Activated CD8-positive, alpha-beta memory T cell treated with anti-CD3 and anti-CD28 coated beads for 48 hours (primary cell): ENCODE data around the gene SEH1L.
"Not testable (repeated sequence)": the region's sequence is repeated elsewhere in the genome, so short reads cannot be mapped to it uniquely, and the experiment has no call there.

Source experiments
- DNase-seq, 3 experiments: peaks; one replicate each; pipeline ENCODE4 v3.0.0-alpha.2; 2020; ENCODE audit warnings: low read depth in 2 of 3, low spot score in 2 of 3

The SEH1L gene

DNA sequence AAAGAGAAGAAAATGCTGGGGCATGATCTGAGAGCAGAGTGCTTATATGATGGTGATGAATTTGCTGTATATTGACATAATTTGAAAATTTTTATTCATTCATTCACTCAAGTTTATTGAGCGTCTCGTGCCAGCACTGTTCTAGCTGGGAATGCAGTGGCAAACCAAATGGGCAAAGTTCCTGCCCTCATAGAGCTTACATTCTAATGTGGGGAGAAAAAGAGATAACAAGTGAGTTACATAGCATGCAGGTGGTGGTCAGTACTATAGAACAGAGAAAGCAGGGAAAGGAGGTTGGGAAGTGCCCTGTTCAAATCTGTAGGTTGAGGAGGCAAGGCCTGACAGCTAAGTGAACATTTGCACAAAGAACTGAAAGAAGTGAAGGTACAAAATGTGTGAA, 47.6 kb downstream of the SEH1L start:
- DNase-seq, result no peak

DNA sequence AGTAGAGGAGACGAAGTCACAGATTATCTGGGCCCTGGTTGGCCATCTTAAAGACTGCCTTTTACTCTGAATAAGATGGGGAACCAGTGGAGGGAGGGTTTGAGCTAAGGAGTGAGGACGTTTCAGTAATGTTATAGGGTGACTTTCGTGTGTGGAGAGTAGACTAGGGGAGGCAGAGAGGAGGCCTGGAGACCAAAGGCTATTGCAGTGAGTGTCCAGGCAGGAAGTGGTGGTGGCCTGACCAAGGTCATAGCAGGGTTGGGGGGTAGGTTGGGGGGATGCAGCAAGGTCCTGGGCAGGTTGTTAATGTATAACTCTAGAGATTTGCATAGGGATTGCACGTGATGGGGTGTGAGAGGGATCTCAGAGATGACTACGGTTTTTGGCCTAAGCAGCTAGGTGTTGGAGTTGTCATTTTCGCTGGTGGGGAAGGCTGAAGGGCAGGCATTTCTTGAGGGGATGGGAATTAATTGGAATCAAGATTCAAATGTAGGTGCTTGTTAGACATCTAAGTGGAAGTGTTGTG, 48.2 kb downstream of the SEH1L start:
- DNase-seq, result no peak

DNA sequence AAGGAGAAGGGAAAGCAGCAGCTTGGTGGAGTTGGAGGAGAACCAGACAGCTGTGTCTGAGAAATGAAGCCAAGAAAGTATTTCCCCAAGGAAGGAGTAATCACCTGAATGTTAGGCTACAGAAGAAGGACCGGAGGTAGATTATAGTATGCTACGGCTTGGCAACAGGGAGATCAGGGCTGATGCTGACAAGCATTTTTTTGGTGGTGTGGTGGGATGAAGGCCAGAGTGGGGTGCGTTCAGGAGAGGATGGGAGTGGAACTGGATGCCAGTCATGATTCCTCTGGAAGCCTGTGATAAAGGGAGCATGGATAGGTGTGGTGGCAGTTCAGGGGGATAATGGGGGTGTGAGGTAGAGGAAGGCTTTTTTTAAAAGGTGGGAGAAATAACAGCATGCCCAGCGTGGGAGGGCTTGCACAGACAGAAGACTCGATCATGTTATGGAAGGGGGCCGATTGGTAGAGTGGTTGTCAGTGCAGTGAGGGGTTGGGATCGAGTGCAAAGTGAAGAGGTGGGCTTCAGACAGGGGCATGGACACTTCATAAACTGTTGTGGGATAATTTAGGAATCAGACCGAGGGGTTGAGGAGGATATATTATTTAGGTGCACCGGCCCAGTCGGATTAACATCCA, 49.0 kb downstream of the SEH1L start:
- DNase-seq, result no peak

DNA sequence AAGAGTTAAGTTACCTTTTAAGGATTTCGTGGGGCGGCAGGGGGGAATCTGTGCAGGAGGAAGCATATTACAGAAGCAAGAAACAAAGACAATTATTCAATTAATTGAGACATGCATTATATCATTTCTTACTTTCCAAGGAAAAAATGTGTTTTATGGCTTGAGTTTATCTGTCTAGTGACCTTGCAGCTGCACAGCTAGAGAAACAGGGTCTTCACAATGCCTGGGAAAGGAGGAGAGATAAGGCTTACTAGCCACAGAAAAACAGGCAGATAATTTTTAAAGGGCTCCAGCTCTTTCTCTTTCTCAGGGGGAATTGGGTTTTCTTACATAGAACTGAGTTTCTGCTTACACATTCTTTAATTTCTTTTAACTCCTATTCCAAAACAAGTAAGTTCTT, 49.5 kb downstream of the SEH1L start:
- DNase-seq, result not testable (repeated sequence)

DNA sequence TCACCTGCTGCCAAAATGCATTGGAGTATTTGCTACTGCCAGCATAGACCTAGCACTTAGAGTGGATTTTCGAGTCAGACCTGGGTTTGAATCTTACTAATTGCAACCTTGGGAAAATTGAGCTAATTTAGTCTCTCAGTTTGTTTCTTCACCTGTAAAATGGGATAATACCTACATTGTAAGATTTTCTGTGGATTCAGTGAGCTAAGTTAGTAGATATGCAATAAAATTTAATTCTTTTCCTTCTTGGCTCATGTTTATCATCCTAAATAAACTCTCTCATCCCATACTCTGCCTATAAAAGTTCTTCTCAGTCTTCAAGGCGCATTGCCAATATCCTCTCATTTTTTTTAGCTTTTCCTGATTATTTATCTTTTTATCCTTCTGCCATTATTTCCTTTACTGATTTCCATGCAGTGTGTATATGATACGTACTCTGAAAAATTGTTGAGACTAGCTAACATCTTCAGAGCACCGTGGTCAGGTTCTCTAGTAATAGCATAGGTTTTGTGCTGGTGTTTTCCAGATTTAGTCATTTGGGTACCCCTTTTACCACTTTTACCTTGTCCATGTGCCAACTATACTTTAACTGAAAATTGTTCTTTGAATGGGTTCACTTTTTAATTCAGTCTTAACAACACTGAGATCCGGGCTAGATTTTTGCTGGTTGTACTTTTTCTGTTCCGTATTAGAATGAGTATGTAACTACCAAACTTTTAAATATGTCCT, 50.7 kb downstream of the SEH1L start:
- DNase-seq, result no peak

DNA sequence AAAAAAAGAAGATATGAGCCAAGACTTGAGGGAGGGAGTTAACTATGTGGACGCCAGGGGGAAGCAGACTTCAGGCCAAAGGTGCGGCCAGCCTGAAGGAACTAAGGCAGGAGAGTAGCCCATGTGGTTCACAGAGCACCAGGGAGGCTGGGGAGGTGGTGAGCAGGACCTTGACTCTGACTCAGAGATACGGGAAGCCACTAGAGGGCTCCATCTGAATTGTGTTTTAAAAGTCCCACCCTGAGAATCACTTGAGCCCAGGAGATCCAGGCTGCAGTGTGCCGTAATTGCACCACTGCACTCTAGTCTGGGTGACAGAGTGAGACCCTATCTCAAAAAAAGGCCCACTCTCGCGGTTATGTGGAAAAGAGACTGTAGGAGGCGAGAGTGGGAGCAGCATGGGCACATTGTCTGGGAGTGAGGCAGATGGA, 55.7 kb downstream of the SEH1L start:
- no peak for DNase-seq

DNA sequence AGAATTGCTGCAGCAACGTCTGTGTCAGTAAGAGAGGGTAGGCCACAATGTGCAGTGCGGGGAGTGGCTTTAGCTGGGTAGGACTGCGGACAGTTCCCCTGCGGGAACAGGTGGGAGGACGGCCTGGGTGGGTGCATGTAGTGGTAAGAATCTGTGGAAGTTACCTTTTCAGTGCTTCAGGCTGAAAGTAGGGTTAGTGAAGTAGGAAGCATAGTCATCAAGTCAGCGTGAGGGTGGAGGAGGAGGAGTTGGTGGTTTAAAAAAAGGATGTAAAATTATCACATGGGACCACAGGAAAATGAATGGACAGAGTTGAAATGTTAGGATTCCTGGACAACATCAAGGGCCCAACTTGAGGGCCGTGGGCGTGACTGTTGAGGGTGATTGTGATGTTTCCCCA, 56.6 kb downstream of the SEH1L start:
- DNase-seq, result no peak

DNA sequence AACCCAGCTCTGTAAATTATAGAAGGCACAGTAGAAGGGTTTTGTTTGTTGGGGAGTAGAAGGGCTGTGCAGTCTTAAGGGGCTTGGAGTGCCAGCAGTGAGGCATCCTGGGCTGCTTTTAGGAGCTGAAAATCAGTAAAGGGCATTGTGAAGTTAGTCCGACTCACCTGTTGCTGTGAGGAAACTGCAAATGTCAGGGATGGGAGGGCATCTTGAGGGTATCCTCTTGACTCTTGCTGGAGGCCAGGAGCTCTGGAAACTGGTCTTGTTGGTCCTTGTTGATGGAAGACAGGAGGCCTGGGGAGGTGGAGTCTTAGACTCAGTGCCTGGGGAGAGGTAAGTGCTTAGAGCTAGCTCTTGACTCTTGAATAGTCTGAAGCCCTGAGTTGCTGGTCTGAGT, 57.5 kb downstream of the SEH1L start:
- DNase-seq, result no peak

DNA sequence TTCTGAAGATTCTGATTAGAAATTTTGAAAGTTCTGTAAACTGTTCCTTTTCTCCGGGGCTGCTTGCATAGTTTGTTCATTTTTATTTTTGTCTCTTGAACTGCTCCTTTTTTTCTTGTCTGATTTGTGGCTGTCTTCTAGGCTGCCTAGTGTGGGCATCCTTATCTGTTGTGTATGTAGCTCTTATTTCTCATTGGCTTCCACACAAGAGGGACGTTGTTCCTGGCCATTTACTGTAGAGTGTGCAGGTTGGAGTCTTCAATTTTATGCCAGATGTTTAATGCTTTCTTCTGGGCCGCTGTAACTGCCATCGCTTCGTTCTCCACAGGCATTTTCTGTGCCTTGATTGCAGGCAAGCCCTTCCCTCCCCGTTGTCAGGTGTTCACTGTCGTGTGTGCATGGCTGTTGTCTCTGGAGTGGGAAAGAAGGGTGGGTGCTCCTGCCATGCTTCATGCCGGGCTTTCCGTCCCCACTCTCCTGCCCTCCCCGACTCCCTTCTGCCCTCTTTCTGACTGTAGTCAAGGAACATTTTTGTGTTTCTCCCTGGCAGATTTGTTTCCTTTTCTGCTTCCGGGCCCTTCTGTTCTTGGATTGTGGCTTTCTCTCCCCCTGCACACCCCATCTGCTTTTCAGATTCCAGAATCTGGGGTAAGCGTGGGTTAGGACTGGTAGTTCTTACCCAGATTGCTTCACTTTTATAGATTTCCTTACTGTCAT, 58.9 kb downstream of the SEH1L start:
- DNase-seq, result no peak

DNA sequence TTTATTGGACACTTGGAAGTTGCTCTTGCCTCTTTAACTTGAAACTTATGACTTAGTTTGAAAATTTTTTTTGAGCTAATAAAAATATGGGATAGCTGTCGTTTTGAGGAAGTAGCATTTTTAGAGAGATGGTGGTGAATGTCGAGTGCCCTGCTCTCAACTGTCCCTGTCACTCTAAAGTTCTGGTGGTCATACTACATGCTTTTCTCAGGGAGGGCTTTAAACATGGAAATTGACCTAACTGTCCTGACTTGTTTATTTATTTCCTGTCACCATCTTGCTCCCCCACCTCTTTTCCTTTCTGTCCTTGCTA, 59.4 kb downstream of the SEH1L start:
- DNase-seq, result no peak

DNA sequence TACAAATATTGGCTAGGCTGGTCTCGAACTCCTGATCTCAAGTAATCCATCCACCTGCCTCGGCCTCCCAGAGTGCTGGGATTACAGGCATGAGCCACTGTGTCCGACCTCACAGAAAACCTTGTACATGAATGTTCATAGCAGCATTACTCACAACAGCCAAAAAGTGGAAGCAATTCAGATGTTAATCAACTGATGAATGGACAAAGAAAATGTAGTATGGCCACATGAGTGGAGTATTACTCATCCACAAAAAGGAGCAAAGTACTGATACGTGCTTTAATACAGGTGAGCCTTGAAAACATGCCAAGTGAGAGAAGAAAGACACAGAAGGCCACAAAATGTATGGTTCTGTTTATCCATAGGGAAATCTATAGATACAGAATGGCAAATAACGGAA, 63.9 kb downstream of the SEH1L start:
- DNase-seq, result no peak

DNA sequence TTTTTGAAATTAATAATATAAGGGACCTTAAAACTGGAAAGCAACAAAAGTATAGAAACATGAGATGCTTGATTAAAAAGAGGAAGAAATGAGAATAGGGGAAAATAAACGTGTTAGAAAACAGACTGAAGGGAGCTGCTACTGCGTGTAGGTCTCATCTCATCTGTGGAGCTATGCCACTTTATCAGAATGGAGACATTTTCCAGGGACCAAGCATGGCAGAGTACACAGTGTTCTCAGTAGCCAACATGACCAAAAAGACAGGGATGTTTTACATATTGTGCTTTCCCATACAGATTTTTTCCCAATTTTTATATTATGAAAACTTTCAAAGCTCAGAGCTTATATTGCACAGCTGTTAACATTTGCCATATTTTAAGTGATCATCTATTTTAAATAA, 66.4 kb downstream of the SEH1L start:
- no peak for DNase-seq

DNA sequence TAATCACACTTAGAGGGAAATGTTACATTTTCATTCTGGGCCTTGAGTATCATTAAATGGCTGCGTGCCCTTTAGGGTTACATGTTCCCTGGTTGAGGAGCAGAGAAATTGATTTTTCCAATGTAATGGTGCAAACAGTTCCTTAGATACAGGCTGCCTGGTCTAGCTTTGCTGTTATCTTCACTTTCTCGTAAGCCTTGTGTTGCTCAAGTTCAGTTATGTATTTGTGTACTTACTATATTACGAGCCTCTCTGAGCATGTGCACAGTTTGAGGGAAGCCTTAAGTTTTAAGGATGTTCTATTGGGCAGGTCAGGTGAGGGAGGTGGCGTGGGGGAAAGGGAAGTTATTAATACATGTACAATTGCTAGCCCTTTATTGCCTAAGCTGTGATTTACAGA, 67.0 kb downstream of the SEH1L start:
- DNase-seq, result no peak

DNA sequence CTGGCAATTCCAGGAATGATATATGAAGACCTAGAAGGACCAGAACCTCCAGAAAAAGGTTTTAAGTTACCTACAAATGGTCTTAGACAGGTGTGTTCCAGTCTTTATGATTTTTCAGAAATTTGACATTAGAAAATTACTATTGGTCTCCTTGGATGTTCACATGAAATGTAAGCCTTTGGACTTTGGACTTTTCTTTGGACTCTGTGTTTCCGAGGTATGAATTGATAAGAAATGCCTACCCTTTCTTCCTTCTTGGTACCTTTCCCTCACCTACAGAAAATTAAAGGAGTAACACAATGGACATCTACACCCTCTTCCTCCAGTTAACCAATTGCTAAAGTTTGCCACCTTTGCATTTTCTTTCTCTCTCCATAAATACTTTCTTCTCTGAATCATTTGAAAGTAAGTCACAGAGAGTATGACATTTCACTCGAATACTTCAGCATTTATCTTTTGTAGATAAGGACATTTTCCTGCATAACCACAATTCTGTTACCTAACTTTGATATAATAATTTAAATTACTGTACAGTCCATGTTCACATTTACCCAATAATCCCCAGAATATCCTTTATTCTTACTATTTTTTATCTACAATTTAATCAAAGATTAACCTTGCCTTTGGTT, 69.5 kb downstream of the SEH1L start:
- no peak for DNase-seq

DNA sequence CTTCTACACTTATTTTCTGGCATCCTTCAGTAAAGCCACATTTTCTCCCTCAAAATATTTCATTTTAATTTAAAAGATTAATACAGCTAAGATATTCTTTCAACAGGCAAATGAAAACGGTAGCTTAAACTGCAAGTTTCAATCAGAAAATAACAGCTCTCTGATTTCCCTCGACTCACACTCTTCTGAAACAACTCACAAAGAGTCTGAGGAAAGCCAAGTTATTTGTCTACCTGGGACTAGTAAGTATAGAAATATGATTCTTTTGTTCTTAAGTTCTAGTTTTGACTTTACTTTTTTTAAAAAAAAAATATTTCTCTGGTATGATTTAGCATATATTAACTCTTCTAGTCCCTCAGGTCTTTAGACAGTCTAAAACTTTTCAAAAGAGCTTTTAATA, 70.6 kb downstream of the SEH1L start:
- no peak for DNase-seq

DNA sequence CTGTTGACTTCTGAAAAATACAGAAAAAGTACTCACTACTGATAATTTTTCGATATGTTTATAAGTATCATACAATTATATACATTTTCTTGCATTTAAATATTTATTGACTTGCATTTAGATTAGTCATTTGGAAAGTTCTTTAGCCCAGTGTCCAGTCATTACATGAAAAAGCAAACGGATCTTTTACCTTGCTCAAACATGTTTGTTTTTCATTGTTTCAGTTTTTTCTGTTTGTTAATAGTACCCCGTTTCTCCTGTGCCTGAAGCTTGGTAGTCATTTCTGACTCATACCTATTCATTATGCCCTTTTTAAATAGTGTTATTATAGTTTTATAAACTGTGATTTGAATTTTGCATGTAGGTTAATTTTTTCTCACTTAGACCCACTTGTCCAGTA, 71.5 kb downstream of the SEH1L start:
- DNase-seq, result no peak

DNA sequence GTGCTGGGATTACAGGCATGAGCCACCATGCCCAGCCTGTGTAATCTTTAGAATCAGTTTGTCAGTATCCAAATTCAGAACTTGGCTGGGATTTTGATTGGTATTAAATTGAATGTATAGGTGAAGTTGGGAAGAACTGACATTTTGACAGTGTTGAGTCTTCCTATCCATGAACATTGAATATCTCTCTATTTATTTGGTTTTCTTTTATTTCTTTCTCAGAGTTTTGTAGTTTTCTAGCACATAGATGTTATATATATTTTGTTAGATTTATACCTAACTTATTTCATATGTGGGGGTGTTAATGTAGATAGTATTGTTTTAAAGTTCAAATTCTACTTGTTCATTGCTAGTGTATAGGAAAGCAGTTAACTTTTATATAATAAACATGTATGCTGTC, 74.8 kb downstream of the SEH1L start:
- DNase-seq, result no peak

DNA sequence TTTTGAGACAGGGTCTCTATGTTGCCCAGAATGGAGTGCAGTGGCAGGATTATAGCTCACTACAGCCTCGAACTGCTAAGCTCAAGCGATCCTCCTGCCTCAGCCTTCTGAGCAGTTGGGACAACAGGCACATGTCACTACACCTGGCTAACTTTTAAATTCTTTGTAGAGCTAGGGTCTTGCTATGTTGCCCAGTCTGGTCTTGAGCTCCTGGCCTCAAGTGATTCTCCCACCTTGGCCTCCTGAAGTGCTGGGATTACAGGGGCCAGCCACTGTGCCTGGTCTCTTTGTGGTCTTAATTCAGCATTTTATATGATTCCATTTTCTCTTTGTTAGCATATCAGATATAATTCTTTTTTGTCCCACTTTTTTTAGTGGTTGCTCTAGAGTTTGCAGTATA, 77.4 kb downstream of the SEH1L start:
- DNase-seq, result no peak

DNA sequence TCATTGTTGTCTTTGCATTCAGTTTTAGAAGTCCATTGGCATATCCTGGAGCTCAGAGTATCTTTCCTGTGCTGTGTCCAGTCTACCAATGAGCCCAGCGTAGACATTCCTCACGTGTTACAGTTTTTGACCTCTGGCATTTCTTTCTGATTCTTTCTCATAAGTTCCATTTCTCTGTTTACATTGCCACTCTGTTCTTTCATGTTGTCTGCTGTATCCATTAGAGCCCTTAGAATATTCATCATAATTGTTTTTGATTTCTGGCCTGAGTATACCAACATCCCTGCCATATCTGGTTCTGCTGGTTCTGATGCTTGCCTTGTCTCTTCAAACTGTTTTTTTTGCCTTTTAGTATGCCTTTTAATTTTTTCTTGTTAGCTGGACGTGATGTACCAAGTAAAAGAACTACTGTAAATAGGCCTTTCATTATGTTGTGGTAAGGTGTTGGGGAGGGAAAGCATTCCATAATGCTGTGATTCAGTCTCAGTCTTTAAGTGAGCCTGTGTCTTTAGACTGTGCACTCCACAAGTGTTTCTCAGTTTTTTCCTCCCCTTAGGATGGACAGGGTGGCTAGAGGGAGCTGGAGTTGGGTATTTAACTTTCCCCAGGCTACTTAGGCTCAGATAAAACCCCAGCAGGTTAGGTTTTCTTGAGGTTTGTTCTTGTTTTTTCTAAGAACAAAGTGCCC, 78.9 kb downstream of the SEH1L start:
- no peak for DNase-seq

DNA sequence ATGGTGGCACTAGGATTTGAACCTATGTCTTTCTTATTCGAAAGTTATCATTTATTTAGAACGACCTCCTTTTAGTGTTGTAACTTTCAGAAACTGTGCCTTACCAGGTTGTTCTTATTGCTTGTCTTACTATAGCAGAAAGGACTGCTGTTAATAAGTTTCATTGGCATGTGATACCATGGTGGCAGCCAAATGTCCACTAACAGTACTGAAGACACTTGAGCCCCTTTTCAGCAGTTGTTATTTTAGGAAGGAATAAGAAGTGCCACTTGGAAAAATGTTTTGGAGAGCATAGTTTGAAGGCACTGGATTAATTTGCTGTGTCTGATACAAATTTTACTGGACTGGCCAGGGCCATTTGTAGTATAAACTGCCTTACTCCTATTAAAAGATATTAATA, 81.1 kb downstream of the SEH1L start:
- DNase-seq, result no peak

DNA sequence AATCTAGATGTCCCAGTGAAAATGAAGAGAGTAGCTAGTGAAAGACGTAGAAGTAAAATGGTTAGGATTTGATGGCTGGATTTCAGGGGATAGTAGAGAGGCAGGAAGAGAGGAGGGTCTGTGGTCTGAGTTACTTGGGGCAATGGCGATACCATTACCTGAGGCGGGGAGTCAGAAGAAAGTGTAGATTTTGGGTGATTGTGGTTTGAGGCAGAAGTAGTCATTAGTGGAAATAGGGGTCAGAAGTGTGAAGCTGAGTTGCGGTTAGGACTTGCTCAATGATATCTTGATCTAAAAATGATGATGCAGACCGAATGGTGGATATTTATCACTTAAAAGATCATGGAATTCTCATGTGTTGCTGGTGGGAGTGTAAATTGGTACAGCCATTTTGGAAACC, 84.4 kb downstream of the SEH1L start:
- DNase-seq, result no peak
